ENCODE data around the gene MILR1. TPM values are rescaled to one million over a fixed set of nuclear protein-coding genes. Genes with fewer than 3 reads are reported as not detected.
"Not testable (repeated sequence)": the region's sequence is repeated elsewhere in the genome, so short reads cannot be mapped to it uniquely, and the experiment has no call there.

Gene MILR1
- not detected in 2 replicates for total RNA-seq (2014; rRNA removed; shearing (Covaris generic))

- in situ Hi-C loops (cut with HindIII; ENCODE audit: low sequenced_read_pairs): no loop called here
- DNase-seq (ENCODE audit: low spot score): peak; percentile 5
Measured at GRCh38 chr17:64448665-64449512, at the start of gene MILR1. MILR1 (plus strand) TSS chr17:64449115; CDS start chr17:64449169, 54 bp downstream.

- in situ Hi-C loops (cut with HindIII; ENCODE audit: low sequenced_read_pairs): loop anchor here (10.0 kb wide), 1 partner anchor 95 kb away; no protein-coding TSS in a partner anchor
- no peak for DNase-seq (ENCODE audit: low spot score)
Measured at GRCh38 chr17:64399767-64400156, 49.2 kb upstream of the MILR1 start.

- in situ Hi-C loops (cut with HindIII; ENCODE audit: low sequenced_read_pairs): no loop called here
- DNase-seq (ENCODE audit: low spot score): no peak
Measured at GRCh38 chr17:64400642-64401041, 48.3 kb upstream of the MILR1 start.

- in situ Hi-C loops (cut with HindIII; ENCODE audit: low sequenced_read_pairs): no loop called here
- DNase-seq (ENCODE audit: low spot score): no peak
Measured at GRCh38 chr17:64401244-64401860, 47.6 kb upstream of the MILR1 start.

GRCh38 chr17:64401941-64402340, 47.0 kb upstream of the MILR1 start:
- in situ Hi-C loops (cut with HindIII; ENCODE audit: low sequenced_read_pairs): no loop called here
- no peak for DNase-seq (ENCODE audit: low spot score)

GRCh38 chr17:64402469-64402868, 46.4 kb upstream of the MILR1 start:
- DNase-seq (ENCODE audit: low spot score): no peak
- in situ Hi-C loops (cut with HindIII; ENCODE audit: low sequenced_read_pairs): no loop called here

GRCh38 chr17:64403881-64404460, 44.9 kb upstream of the MILR1 start:
- DNase-seq (ENCODE audit: low spot score): no peak
- in situ Hi-C loops (cut with HindIII; ENCODE audit: low sequenced_read_pairs): no loop called here

- no peak for DNase-seq (ENCODE audit: low spot score)
- in situ Hi-C loops (cut with HindIII; ENCODE audit: low sequenced_read_pairs): no loop called here
Measured at GRCh38 chr17:64406321-64407200, 42.4 kb upstream of the MILR1 start.

- in situ Hi-C loops (cut with HindIII; ENCODE audit: low sequenced_read_pairs): no loop called here
- DNase-seq (ENCODE audit: low spot score): no peak
Measured at GRCh38 chr17:64410750-64411490, 38.0 kb upstream of the MILR1 start.

GRCh38 chr17:64411999-64412771, 36.7 kb upstream of the MILR1 start:
- in situ Hi-C loops (cut with HindIII; ENCODE audit: low sequenced_read_pairs): no loop called here
- peak; percentile 72 for DNase-seq (ENCODE audit: low spot score)

GRCh38 chr17:64412944-64413381, 36.0 kb upstream of the MILR1 start:
- no peak for DNase-seq (ENCODE audit: low spot score)
- in situ Hi-C loops (cut with HindIII; ENCODE audit: low sequenced_read_pairs): no loop called here

GRCh38 chr17:64413513-64413912, 35.4 kb upstream of the MILR1 start:
- in situ Hi-C loops (cut with HindIII; ENCODE audit: low sequenced_read_pairs): no loop called here
- no peak for DNase-seq (ENCODE audit: low spot score)

GRCh38 chr17:64418506-64419339, 30.2 kb upstream of the MILR1 start:
- DNase-seq (ENCODE audit: low spot score): peak; percentile 80

GRCh38 chr17:64420143-64420670, 28.7 kb upstream of the MILR1 start:
- in situ Hi-C loops (cut with HindIII; ENCODE audit: low sequenced_read_pairs): no loop called here

More at GRCh38 chr17:64418506-64419339, 30.2 kb upstream of the MILR1 start:
- in situ Hi-C loops (cut with HindIII; ENCODE audit: low sequenced_read_pairs): no loop called here

GRCh38 chr17:64422121-64422520, 26.8 kb upstream of the MILR1 start:
- in situ Hi-C loops (cut with HindIII; ENCODE audit: low sequenced_read_pairs): not testable (repeated sequence)

More at GRCh38 chr17:64420143-64420670, 28.7 kb upstream of the MILR1 start:
- peak; percentile 76 for DNase-seq (ENCODE audit: low spot score)

GRCh38 chr17:64423881-64424280, 25.0 kb upstream of the MILR1 start:
- no peak for DNase-seq (ENCODE audit: low spot score)
- in situ Hi-C loops (cut with HindIII; ENCODE audit: low sequenced_read_pairs): no loop called here

More at GRCh38 chr17:64422121-64422520, 26.8 kb upstream of the MILR1 start:
- not testable (repeated sequence) for DNase-seq (ENCODE audit: low spot score)

All from G401 (cell line).